BLaER1 treated with 17β-estradiol and CSF1 and Interleukin-3, amounts not matched to agents 10 nM and 100 nM (cell line): ENCODE results near the gene IGFBP5.

ENCODE experiments used
- H3K27ac ChIP-seq, 11 experiments: shearing (Covaris generic); formaldehyde crosslinking; 2 replicates each; pipeline ENCODE4 v1.8.1; 2022
- H3K27me3 ChIP-seq, 11 experiments: shearing (Covaris generic); formaldehyde crosslinking; 2 replicates each; pipeline ENCODE4 v1.8.1; 2022
- H3K36me3 ChIP-seq, 11 experiments: shearing (Covaris generic); formaldehyde crosslinking; 2 replicates each; pipeline ENCODE4 v1.8.1; 2022
- H3K4me1 ChIP-seq, 10 experiments: shearing (Covaris generic); formaldehyde crosslinking; 2 replicates each; pipeline ENCODE4 v1.8.1; 2022
- H3K4me2 ChIP-seq, 11 experiments: shearing (Covaris generic); formaldehyde crosslinking; 2 replicates each; pipeline ENCODE4 v1.8.1; 2022
- H3K4me3 ChIP-seq, 10 experiments: shearing (Covaris generic); formaldehyde crosslinking; 2 replicates each; pipeline ENCODE4 v1.8.1; 2022
- H3K9ac ChIP-seq, 11 experiments: shearing (Covaris generic); formaldehyde crosslinking; 2 replicates each; pipeline ENCODE4 v1.8.1; 2022
- H3K9me3 ChIP-seq, 11 experiments: shearing (Covaris generic); formaldehyde crosslinking; replicated peaks in 1 of 11; 2 replicates each; pipeline ENCODE4 v1.8.1; 2022
- H4K20me1 ChIP-seq, 11 experiments: shearing (Covaris generic); formaldehyde crosslinking; 2 replicates each; pipeline ENCODE4 v1.8.1; 2022
- Cebpa-rat ChIP-seq, 11 experiments: shearing (Covaris generic); IDR thresholded peaks; 2 replicates each; pipeline ENCODE4 v1.8.1; 2022

The IGFBP5 gene

DNA sequence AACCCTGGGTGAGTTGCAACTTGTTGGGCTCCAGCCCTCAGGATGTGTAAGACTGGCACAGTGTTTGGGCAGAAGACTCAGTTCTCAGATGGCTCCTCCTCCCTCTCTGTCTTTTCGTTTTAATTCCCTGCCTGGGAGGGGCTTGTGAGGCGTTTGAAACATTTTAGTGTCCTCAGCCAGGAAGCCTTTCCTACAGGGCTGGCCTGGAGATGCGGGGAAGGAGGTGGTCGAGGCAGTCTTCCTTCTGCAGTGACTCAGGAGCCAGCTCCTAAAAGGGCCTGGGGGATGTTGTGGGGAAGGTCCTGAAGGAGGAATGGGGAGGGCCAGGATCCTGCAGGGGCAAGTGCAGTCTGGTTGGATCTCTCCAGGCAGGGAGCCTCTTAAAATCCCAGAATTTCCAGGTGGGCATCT is 22.1 kb upstream of the IGFBP5 start:
- Histone ChIP-seq H3K4me2 (no peak overlapping the region), H3K27me3 (peaks cover 0 to 29% (median 4%) of the 10 kb centered on the region in 11 experiments; a peak in 8 of 22 replicates), H4K20me1 (no peaks in the 10 kb centered on the region; a peak in 1 of 22 replicates), H3K36me3 (no peaks in the 10 kb centered on the region), H3K9me3 (no peaks in the 10 kb centered on the region), H3K4me3 (no peak overlapping the region), H3K9ac (no peak overlapping the region), H3K27ac (no peak overlapping the region), H3K4me1 (peaks cover 0 to 17% (median 16%) of the 10 kb centered on the region in 10 experiments; a peak in 17 of 20 replicates)
- TF ChIP-seq Cebpa-rat (IDR thresholded peaks at IDR 0.05), result no peak

- Histone ChIP-seq H3K27me3 (peaks cover 0 to 32% (median 4%) of the 10 kb centered on the region in 11 experiments; a peak in 8 of 22 replicates), H3K9me3 (no peaks in the 10 kb centered on the region), H3K4me1 (peaks cover 0 to 3% (median 2%) of the 10 kb centered on the region in 10 experiments; a peak in 11 of 20 replicates), H3K4me2 (no peak overlapping the region), H3K9ac (no peak overlapping the region), H4K20me1 (no peaks in the 10 kb centered on the region), H3K36me3 (no peaks in the 10 kb centered on the region), H3K27ac (no peak overlapping the region), H3K4me3 (no peak overlapping the region)
- no peak for TF ChIP-seq Cebpa-rat (IDR thresholded peaks at IDR 0.05)
These were observed 20.8 kb upstream of the IGFBP5 start for GRCh38 chr2:216716109-216716508.

- Histone ChIP-seq H3K4me3 (no peak overlapping the region), H3K4me1 (no peaks in the 10 kb centered on the region), H3K36me3 (no peaks in the 10 kb centered on the region), H3K9me3 (no peaks in the 10 kb centered on the region), H3K27me3 (peaks cover 0 to 31% (median 4%) of the 10 kb centered on the region in 11 experiments; a peak in 8 of 22 replicates), H3K27ac (no peak overlapping the region), H4K20me1 (no peaks in the 10 kb centered on the region), H3K9ac (no peak overlapping the region), H3K4me2 (no peak overlapping the region)
- no peak for TF ChIP-seq Cebpa-rat (IDR thresholded peaks at IDR 0.05)
These were observed 20.1 kb upstream of the IGFBP5 start for GRCh38 chr2:216715402-216715974.

GRCh38 chr2:216714376-216714775 is 19.0 kb upstream of the IGFBP5 start:
- no peaks in the 10 kb centered on the region for H3K36me3 ChIP-seq
- no peak overlapping the region for H3K9ac ChIP-seq
- no peaks in the 10 kb centered on the region for H4K20me1 ChIP-seq
- peaks cover 0 to 31% (median 0%) of the 10 kb centered on the region in 11 experiments; a peak in 6 of 22 replicates for H3K27me3 ChIP-seq
- H3K9me3 ChIP-seq, result peaks cover 0 to 9% (median 6%) of the 10 kb centered on the region in 11 experiments; a peak in 13 of 22 replicates
- no peak overlapping the region for H3K4me2 ChIP-seq
- H3K4me1 ChIP-seq, result no peaks in the 10 kb centered on the region
- TF ChIP-seq Cebpa-rat (IDR thresholded peaks at IDR 0.05), result no peak
- H3K4me3 ChIP-seq, result no peak overlapping the region
- no peak overlapping the region for H3K27ac ChIP-seq

GRCh38 chr2:216713691-216714336 is 18.5 kb upstream of the IGFBP5 start:
- Histone ChIP-seq H3K9me3 (peaks cover under 1 to 14% (median 12%) of the 10 kb centered on the region in 11 experiments; a peak in 15 of 22 replicates), H3K36me3 (no peaks in the 10 kb centered on the region), H3K4me1 (no peaks in the 10 kb centered on the region), H3K27ac (no peak overlapping the region), H3K27me3 (peaks cover 0 to 31% (median 0%) of the 10 kb centered on the region in 11 experiments; a peak in 6 of 22 replicates), H4K20me1 (no peaks in the 10 kb centered on the region), H3K9ac (no peak overlapping the region), H3K4me3 (no peak overlapping the region), H3K4me2 (no peak overlapping the region)
- TF ChIP-seq Cebpa-rat (IDR thresholded peaks at IDR 0.05), result no peak

DNA sequence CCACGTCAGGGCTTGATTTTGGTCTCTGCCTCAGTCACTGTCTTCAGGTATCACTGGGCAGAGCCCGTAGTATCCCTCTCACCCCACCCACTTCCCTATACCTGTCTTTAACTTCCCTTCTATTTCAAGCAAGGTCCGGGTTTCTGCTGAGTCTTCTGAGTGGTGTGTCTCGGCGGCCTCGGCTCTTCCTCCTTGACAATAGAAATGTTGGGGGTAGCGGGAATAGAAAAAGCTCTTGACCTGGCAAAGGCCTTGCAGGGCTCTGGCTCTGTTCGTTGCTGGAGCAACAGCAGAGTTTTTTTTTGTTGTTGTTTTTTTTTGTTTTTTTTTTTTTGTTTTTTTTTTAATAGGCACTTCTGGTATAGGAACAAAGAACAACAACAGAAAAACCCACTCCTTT is 16.0 kb upstream of the IGFBP5 start:
- H3K4me2 ChIP-seq, result no peak overlapping the region
- H3K4me3 ChIP-seq, result no peak overlapping the region
- no peaks in the 10 kb centered on the region for H3K36me3 ChIP-seq
- no peaks in the 10 kb centered on the region for H4K20me1 ChIP-seq
- no peak overlapping the region for H3K27ac ChIP-seq
- no peaks in the 10 kb centered on the region for H3K4me1 ChIP-seq
- H3K9me3 ChIP-seq, result peaks cover 8 to 37% (median 20%) of the 10 kb centered on the region in 11 experiments; a peak in 17 of 22 replicates
- peaks cover 0 to 28% (median 0%) of the 10 kb centered on the region in 11 experiments; a peak in 6 of 22 replicates for H3K27me3 ChIP-seq
- no peak for TF ChIP-seq Cebpa-rat (IDR thresholded peaks at IDR 0.05)
- H3K9ac ChIP-seq, result no peak overlapping the region

GRCh38 chr2:216710551-216711301 is 15.4 kb upstream of the IGFBP5 start:
- Histone ChIP-seq H3K36me3 (no peaks in the 10 kb centered on the region), H3K9me3 (peaks cover 8 to 37% (median 20%) of the 10 kb centered on the region in 11 experiments; a peak in 17 of 22 replicates), H3K27me3 (peaks cover 0 to 24% (median 0%) of the 10 kb centered on the region in 11 experiments; a peak in 6 of 22 replicates), H3K4me2 (no peak overlapping the region), H4K20me1 (no peaks in the 10 kb centered on the region), H3K27ac (no peak overlapping the region), H3K4me1 (no peaks in the 10 kb centered on the region), H3K4me3 (no peak overlapping the region), H3K9ac (no peak overlapping the region)
- no peak for TF ChIP-seq Cebpa-rat (IDR thresholded peaks at IDR 0.05)

DNA sequence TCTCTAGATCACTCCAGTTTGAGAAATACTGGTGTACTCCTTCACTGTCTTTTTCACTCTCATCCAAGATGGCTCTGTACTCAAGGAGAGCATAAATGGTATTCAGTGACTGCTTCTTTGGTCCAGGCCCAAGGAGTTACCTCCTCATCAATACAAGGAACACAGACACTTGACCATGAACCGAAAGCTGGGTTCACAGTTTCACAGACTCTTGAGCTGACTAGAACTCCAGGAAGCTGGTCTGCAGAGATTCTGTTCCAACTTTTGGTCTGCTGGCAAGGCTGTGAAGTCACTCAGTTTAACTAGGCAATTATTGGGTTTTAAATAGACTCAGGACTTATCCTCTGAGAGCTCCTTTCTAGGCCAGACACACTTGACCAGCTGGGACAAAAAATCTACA is 7.4 kb upstream of the IGFBP5 start:
- Histone ChIP-seq H3K9me3 (peaks cover 0 to 14% (median 0%) of the 10 kb centered on the region in 11 experiments; a peak in 3 of 22 replicates), H3K4me1 (no peaks in the 10 kb centered on the region), H3K27me3 (peaks cover 0 to 43% (median 5%) of the 10 kb centered on the region in 11 experiments; a peak in 17 of 22 replicates), H4K20me1 (no peaks in the 10 kb centered on the region), H3K36me3 (no peaks in the 10 kb centered on the region), H3K9ac (no peak overlapping the region), H3K27ac (no peak overlapping the region), H3K4me2 (no peak overlapping the region), H3K4me3 (no peak overlapping the region)
- TF ChIP-seq Cebpa-rat (IDR thresholded peaks at IDR 0.05), result no peak

GRCh38 chr2:216701544-216701943 is 6.2 kb upstream of the IGFBP5 start:
- Histone ChIP-seq H3K36me3 (no peaks in the 10 kb centered on the region), H3K27ac (no peak overlapping the region), H3K9ac (no peak overlapping the region), H3K9me3 (peaks cover 0 to 2% (median 0%) of the 10 kb centered on the region in 11 experiments; a peak in 1 of 22 replicates), H3K4me1 (no peaks in the 10 kb centered on the region), H3K27me3 (peaks cover 8 to 55% (median 18%) of the 10 kb centered on the region in 11 experiments), H3K4me2 (no peak overlapping the region), H3K4me3 (no peak overlapping the region), H4K20me1 (no peaks in the 10 kb centered on the region; a peak in 1 of 22 replicates)
- TF ChIP-seq Cebpa-rat (IDR thresholded peaks at IDR 0.05), result peak in 2 of 11 experiments; percentile 34 to 42; a peak in 1 of 22 replicates
